Measurements from ENCODE around the gene ZNF692.

ZNF692 gene

DNA sequence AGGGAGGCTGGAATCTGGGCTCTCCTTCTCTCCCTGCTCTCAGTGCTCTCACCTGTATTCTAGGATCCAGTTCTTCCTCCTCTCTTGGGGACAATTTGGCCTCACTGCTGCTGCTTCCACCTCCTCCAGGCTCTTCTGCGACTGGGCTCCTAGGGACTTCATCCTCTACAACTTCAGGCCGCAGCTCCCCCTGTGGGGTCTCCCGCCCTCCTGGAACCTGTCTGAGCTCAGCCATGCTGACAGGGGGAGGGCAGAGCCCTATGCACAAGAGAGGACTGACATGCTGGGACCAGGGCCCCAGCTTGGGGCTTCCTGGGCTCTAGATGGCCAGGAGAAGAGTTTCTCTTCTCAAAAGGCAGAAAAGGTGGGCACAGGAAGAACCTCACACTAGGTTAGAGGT lies 34.2 kb downstream of the ZNF692 start:
- no peak for DNase-seq

DNA sequence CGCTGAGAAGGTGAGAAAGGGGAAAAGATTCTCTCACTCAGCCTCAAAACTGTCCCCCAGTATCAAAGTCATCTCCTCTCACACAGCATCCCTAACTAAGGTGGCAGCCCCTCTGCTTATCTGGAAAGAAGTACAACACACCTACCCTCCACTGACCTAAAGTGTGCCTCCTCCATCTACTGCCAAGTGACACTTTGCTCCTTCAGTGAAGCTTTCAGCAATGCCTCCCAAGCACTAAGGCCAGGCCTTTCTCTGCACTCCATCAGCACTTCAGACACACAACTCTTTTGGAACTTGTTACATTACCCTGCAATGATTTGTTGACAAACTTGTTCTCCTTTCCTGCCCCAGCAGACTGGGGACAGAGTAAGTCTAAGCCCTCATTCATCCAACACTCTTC lies 34.6 kb downstream of the ZNF692 start:
- DNase-seq: no peak

DNA sequence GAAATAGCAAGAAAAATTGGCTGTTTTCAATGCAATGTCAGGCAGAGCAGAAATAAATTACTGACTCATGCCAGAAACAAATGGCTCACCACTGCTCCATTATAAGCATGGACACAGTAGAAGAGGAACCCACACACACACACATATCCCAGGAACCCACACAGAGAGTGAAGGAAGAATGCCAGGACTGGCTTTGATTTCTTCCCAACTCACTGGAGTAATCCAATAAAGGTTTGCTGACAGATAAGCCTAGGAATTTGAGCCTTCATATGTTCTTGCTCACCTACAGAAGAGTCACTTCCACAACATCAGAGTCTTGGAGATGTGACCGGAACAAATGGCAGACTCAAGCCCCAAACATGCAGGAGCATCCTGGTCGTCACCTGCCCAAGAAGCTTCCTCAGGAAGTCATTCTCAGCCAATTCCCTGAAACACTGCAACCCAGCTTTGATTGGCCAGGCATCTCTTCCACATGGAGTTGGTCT lies 35.3 kb downstream of the ZNF692 start:
- no peak for DNase-seq

DNA sequence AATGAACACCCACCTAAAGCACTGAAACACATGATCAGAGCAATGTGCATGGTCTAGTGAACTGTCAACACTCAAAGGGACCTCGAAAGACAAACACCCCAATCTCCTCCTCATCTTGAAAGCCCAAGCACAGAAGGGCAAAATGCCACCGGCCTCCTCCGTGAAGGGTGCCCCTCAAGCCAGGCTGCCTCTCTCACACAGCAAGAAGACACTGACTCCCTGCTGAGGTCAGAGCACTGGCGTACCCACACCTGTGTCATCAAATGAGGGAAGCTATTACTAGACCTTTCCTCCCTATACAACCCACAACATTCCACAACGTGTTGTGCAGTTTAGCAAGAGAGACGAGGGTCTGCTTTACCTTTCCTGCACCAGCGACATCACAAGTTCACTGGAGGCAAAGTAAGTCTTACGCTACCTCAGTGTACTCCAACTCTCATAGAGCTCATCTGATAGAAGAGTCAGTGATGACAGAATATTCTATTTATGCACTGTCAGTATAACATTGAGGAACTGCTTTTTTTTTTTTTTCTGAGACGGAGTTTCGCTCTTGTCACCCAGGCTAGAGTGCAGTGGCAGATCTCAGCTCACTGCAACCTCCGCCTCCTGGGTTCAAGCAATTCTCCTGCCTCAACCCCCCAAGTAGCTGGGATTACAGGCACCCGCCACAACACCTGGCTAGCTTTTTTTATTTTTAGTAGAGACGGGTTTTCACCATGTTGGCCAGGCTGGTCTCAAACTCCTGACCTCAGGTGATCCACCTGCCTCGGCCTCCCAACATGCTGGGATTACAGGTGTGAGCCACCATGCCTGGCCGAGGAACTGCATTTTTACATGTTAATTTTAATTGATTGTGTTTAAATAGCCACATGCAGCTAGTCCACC lies 36.5 kb downstream of the ZNF692 start:
- DNase-seq: no peak

DNA sequence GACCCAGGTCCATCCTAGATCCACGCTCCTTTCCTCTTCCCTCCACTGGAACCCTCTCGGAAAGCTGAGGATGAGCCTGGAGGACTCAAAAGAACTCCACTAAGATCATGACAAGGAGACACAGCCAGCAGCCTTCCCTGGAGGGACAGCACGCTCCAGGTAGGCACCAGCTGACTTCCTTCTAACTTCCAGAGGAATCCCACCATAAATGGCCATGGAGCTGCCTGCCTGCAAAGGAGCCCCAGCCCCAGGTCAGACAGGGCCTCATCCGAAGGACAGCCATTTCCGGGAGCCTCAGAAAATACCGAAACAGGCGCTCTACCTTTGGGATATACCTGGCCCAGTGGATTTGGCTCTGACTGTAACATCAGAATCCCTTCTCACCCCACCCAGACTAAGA lies 37.2 kb downstream of the ZNF692 start:
- no peak for DNase-seq

DNA sequence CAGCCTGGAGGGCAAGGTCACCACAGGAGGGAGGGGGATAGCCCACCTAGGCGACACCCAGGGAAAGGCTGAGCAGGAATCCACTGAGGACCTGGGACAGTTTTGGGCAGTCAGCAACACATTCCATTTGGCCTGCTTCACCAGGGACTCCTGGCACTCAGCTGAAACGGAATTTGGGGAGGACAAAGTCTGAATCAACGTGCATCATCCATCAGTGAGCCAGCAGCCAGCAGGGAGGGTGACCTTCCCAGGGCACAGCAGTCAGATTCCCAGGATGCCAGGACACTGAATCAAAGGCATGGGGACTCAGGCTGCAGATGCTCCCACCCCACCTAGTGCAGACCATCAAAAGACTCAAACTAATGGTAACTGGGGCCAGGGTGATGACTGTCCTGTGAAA lies 37.8 kb downstream of the ZNF692 start:
- DNase-seq: no peak

DNA sequence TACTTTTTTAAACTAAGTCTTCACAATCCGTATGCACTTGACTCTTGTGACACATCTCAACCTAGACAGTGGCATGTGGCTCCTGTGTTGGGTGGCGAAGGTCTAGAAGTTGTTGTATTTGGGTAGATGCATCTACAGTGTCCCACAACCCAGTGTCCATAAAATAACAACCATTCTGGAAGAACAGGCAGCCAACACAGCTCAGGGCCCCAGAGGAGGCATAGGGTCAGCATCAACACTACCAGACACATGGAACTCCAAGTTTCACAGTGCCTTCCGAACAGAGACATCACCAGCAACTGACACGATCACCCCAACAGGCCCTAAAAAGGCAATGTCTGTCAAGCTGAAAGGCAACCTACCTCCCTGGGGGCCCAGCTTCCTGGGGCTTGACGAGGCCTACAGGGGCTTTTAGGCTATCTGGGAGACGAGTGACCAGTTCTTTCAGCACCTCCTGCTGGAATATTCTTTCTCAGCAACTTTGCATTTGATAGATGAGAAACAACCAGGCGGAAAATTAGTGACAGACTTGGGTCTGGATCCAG lies 38.8 kb downstream of the ZNF692 start:
- no peak for DNase-seq

DNA sequence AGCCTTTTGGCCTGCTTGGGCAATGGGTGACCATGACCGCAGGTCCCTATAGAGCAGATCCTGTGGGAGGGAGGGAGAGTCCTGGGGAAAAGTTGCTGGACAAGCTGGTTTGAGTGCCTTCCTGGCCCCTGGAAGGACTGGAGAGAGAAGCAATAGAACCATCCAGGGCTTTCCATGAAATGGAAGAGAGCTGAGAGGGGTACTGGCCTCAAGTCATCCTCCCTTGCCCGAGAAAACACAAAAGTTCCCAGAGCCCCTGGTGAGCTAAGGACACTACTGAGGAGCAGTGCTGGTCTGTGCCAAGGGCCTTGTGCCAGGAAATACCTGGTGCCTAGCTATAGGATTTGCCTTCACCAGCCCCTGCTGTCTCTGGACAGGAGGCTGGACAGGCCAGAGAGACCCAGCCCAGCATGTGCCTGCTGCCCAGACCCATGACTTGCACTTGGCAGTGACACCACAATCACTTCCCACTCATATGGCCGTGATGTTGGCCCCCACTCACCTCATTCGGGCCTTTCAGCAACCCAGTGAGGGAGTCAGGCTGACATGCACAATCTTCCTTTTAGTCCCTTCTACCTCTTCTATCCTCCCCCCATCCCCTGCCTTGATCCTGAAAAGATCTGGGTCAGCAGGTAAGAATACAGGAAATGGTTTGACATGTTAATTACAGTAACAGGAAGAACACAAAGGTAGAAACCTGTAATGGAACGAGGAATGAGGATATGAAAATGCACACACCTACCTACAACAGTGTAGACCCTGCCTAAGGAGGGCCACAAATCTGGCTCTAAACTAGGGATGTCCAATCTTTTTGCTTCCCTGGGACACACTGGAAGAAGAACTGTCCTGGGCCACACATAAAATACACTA lies 40.1 kb downstream of the ZNF692 start:
- DNase-seq: no peak

DNA sequence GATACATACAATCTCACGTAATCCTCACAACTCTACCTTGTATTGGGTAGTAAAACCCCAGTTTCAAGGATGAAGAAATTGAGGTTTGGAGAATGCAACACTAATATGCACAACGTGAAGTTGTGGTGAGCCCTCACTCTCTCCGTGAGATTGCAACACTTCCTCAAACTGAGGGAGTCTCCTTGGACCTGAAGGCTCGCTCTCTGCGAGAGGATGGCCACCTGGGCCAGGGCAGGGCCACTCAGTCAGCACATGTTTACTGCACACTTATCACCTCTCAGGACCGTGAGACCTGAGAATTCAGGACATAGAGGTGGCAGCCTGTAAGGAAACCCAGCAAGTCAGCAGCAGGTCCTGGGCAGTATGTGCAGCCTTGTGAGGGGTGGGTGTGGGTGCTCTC lies 41.8 kb downstream of the ZNF692 start:
- DNase-seq: no peak

DNA sequence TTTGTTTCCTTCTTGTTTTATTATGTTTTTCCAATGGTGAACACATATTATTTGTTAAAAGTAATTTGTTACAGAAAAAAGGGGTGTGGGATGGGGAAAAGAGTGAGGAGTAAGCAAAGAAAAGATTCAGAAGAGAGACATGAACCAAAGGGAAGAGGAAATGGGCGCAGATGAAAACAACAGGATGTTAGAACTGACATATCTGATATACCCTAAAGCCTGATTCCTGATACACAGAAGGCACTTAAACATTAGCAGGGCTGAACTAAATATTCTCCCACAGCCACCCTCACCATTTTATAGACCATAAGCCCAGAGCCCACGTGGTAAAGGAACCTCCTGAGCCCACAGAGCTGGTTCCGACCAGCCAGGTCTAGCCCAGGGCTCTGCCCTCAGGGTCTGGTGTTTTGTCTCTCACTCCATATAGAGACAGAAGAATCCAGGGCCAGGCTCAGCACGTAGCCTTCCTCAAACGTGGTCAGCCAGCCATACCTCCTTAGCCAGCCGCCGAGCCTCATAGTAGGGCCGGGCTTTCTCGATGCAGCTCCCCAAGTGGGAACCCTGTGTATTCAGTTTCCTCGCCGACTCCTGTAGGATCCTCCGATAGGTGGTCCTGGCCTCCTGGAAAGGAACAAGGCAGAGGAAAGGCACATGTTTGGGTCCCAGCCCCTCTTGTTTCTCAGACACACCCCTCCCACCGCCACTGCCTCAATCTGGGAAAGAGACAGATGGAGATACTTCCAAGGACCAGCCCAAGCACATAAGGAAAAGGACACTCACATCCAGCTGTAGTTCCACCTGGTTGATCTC lies 42.6 kb downstream of the ZNF692 start:
- no peak for DNase-seq

DNA sequence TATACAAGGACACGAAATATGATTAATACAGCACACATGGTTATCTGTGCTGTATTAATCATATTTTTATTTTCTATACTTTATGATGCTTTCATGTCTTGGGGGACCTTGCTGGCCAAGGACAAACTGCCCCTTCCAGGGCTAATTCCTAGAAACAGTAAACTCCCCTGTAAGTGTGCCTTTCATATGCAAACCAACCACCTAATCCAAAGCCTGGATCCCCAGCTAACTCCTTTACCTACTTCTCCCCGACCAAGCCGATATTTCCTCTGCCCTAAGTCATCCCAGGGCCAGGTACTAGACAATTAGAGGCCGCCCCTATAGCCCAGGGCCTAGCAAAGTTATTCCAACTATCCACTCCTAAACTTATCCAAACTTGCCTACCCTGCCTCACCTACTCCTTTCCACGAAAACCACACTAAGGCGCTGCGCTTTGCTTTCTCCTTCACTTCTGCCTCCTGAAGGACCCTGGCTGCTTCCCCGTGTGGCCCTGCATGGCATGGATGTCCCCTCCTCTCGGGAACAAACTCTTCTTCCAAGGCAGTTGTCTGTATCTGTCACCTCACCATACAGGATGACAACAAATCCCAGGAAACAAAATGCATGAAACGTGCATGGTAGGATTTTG lies 43.4 kb downstream of the ZNF692 start:
- DNase-seq: no peak

DNA sequence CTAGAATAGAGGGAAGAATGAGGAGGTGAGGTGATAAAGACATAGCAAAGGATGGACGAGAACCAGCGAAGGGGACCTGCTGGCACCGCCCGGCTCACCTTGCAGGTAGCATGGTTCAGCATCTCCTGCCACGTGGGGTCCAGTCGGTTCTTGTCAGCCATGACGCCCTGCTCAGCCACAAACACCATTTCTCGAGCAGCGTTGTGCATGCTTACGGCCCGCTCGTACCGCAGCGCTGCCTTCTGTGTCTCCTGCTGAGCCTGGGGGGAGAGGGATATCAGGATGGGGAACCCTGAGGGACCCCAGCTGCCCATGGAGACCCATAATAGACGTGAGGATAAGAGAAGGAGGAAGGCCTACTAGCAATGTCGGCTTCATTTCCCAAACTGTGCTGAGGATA lies 44.5 kb downstream of the ZNF692 start:
- DNase-seq: no peak

DNA sequence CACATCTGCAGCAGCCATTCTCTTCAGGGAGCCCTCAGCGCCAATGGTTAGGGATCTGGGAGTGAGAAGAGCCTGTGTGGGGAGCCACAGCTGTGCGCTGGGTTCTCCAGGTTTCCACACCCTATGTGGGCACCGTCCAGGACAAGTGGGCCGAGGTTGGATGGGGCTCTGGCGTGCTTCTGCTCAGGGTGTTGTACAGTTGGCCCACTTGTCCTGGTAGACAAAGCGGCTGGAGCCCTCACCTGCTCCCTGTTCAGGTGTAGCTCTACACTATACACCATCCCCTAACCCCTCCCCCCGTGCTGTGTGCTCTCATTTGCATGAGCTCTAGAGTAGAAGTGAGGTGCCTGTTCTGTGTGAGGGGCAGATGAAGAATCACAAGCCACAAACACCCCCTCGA lies 45.3 kb downstream of the ZNF692 start:
- no peak for DNase-seq

DNA sequence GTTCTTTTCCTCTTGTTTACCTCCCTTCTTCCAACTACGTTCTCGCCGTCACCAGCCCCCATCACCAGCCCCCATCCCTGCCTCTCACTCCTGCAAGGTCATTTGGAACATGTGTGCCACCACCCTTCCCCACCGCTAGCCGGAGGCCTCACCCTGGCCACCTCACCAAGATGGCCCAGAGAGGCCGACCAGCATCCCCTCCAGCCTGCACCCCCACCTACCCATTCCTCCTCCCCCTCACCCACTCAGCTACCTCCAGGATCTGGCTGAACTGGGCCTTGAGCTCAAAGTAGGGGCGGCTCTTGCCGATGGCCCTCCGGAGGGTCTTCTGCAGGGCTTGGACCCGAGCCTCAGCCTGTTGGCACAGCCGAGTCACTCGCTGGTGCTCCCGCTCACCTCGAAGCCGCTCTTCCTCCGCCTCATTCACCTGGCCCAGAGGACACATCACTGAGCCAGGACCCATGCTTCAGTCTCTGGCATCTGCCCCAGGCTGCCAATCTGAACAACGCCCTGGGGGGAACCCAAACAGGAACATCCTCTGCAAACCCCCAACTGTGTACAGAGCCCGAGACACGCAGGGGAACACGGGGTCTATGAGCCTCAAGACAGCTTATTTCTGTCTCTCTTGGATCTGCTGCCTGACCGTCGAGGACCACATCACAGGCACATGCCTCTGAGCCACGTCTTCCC lies 46.0 kb downstream of the ZNF692 start:
- DNase-seq: no peak

DNA sequence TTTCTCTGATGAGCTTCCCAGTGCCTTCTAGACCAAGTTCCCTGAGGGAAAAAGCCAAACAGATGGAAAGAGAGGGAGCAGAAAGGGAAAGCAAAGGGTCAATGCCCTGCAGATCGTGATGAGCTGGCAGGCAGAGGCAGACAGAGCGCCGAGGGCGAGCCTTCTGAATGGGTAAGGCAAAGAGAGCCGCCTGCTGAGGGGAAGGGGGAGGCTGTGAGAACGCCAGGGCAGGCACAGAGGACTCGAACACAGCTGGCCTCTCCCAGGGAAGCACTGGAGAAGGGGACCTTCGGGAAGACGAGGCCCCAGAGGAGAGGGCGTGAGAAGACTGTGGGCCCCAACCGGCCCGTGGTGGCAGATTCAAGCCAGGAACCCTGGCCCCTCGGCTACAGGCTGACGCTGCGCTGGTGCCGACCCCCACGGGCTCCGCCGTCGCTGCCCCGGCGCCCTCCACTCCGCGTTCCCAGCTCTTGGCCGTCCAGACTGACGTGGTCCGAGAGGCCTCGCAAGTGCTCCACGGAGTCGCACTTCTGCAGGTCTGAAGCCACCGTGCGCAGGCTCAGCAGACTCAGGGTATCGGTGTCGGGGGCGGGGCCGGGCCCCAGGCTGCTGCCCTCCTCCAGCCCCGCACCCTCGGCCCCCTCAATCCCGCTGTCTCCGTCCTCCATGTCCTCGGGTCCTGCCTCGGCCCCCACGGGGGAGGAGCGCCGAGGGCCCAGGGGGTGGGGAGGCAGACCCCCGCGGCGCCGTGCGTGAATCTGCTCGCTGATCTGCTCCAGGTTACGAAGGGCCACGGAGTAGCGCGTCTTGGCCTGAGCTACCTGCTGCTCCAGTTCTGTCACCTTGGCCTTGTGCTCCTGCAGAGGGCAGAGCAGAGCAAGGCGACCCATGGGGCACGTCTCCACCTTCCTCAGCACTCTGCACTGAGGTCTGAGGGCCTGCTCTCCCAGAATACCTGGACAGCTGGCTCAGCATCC lies 47.1 kb downstream of the ZNF692 start:
- no peak for DNase-seq

DNA sequence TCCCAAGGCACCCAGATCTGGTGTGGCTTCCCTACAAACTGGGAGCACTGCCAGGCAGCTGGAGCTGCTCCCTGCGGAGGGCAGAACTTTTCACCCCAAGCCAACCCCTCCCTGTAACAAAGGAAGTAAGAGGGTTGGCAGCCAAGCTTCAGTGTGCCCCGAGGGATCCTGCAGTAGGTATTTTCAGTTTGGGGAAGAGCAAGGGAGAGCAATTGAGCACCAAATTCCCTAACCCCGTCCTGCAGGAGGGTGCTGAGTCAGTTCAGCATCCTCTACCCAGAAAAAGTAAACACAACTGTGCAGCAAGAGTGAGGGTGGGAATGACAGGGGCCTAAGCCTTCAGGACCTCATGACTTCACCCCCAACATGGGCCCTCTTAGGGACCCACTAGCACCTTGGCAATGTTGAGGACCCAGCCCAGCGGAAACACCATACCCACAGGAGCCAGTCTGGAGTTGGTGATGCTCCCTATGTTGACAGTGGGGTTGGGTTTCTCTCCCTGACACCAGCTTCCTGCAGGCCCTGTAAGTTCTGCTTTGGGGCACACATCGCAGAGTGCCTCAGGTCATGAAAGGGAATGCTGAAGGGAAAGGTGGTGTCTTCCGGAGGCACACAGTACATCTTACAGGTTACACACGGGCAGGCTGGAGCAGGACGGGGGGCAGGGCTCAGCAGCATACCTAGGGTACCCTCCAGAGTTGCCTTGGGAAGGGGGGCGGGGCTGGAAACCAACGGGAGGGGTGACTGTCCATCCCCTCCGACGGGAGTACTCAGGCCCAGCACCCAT lies 48.0 kb downstream of the ZNF692 start:
- no peak for DNase-seq

DNA sequence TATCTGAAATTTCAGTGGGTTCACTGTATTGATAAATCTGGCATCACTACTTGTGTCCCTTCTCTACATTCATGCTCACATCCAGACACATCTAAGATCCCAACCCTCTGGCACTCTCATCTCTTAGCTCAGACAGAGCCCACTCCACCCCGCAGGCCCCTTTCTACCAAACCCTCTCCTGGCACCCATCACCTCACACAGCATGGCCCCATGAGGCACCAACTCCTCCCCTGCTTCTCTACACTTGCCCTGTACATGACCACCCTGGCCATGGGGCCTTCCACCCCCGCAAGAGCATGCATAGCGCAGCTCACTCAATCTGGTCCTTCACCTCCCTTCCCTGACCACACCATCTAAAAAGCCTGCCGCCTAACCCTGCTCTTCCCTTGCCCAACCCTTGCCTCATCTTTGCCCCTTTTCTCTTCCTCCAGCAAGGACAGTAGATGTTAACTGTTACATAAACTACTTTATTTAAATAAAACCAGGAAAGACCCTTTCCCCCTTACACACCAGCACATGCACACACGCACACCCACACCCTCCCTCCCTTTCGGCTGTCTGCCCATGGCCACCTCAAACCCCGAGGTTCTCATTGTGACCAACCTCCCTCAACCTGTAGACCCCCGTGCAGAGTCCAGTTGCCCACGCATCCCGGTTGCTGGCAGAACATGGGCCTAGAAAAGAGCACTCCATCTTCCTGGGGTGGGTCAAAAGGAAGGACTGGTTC lies 48.7 kb downstream of the ZNF692 start:
- DNase-seq: no peak

DNA sequence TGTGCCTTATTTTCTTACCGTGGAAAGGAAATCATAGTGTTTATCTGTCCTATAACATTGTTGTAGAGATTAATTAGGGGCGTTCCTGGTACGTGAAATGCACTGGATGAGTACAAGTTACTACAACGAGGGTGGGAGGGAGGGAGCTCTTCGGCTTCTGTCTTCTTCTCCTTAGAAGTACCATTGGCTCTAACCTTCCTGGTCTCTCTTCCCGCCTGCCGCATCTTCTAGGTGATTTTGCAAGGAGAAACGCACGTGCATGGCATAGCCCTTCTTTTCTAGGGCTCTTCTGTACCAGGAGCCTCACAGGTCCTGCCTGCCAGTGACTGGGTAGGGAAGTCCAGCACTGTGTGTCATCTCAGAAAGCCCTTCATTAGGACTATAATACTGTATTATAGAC lies 50.0 kb downstream of the ZNF692 start:
- DNase-seq: no peak
